Measurements from ENCODE around the gene SCYGR8. TPM values are rescaled to one million over a fixed set of nuclear protein-coding genes. Genes with fewer than 3 reads are reported as not detected.

Gene SCYGR8
- not detected for total RNA-seq

GRCh38 chr2:227745594-227745993 is at the start of gene SCYGR8:
Gene SCYGR8, plus strand, starts transcription at chr2:227745894. Its CDS starts 0 bp downstream, at chr2:227745894.

GRCh38 chr2:227717687-227718567 is 27.8 kb upstream of the SCYGR8 start, which contains the start of gene SLC19A3:
Gene SLC19A3, minus strand, starts transcription at chr2:227718028. Its CDS starts 15,710 bp downstream, at chr2:227702318.

GRCh38 chr2:227724394-227725039 is 21.2 kb upstream of the SCYGR8 start, which contains the start of gene SCYGR6:
Gene SCYGR6, minus strand, starts transcription at chr2:227724757. Its CDS starts 0 bp downstream, at chr2:227724757.

GRCh38 chr2:227728035-227728434 is 17.7 kb upstream of the SCYGR8 start, which contains the start of gene SCYGR7:
Gene SCYGR7, plus strand, starts transcription at chr2:227728335. Its CDS starts 0 bp downstream, at chr2:227728335.

Small RNA genes lying within 50 kb of the gene (small RNA-seq; reads per million reads assigned to genes)
- gene RNA5SP121 (0 to 0.12 reads per million in 2 donors), gene SNRPGP8 (0 reads per million in 2 donors)

Other genes with a start within 250 kb of the SCYGR8 start
- not detected for gene SCYGR2, start 147.0 kb upstream of the SCYGR8 start, total RNA-seq
- not detected for gene SCYGR3, start 131.1 kb upstream of the SCYGR8 start, total RNA-seq
- under 1 TPM in 1 of 2 donors, not detected in 1; under 0.01 TPM for gene SCYGR4, start 128.4 kb upstream of the SCYGR8 start, total RNA-seq
- gene SCYGR5, start 79.1 kb upstream of the SCYGR8 start, total RNA-seq, result not detected
- 1 to 10 TPM; 4.1 to 6.7 TPM for gene SLC19A3, start 27.9 kb upstream of the SCYGR8 start, total RNA-seq
- not detected for gene SCYGR6, start 21.1 kb upstream of the SCYGR8 start, total RNA-seq
- not detected for gene SCYGR7, start 17.6 kb upstream of the SCYGR8 start, total RNA-seq
- 1 to 10 TPM in 1 of 2 donors, under 1 TPM in 1; 0.33 to 1.0 TPM for gene CCL20, start 67.9 kb downstream of the SCYGR8 start, total RNA-seq
- gene DAW1, start 125.7 kb downstream of the SCYGR8 start, total RNA-seq, result under 1 TPM; under 0.01 to 0.33 TPM

Data from melanocyte of skin (primary cell).